GM19438 (cell line): Measurements from ENCODE around the gene ZNF530.

Experiments
- ATAC-seq: cut with Tn5 transposase; IDR thresholded peaks from one replicate; pipeline ENCODE4 v1.9.1; 2021; ENCODE audit warnings: low read depth; ENCODE audit not compliant: unreplicated experiment

Gene ZNF530

DNA sequence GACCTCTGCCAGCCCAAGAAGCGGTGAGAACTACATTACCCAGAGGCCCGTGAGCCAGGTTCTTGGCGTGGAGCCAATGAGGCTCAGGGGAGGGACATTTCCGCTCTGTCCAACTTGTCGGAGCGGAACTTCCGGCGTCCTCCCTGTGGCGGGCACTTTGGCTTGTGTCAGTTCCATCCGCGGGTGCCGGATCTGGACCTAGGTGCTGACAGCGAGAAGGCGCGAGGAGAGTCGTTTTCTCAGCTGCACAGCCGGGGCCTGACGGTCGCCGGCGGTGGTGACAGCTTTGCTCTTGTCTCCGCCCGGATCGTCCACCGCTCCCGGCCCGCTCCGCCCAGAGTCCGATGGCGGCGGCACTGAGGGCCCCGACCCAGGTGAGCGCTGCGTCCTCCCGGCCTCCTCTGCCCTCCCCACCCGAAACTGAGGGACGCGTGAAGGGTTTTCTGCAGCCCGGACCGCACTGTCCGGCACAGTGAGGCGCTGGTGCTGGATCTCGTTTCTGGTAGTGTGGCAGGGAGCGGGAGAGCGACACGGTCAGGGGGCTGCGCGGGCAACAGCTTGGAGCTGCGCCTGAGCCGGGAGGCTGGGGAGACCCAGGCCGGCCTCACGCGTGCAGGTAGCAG lies at the start of gene ZNF530:
TSS of gene ZNF530 (plus strand) at position 125 of the 623 bp plus-strand sequence. CDS start 4,461 bp downstream, outside the sequence.
- peak; percentile 93 for ATAC-seq

- no peak for ATAC-seq
These were observed 47.3 kb upstream of the ZNF530 start for GRCh38 chr19:57552432-57552831.

DNA sequence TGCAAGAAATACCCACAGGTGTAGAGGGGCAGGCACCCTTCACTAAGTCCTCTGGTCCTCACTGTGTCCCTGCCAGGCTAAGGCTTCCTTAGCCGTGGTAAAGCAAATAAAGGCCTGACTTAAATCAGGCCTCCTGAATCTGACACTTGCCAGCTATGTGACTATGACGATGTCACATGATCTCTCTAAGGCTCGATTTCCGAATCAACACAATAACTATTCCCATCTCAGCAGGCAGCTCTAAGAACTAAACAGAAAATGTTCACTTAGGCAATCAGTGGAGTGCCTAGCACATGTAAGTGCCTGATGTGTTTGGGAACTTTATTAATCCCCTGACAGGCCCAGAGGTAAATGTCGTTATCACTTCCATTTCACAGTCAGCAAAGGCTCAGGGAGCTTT lies 42.0 kb upstream of the ZNF530 start:
- no peak for ATAC-seq

DNA sequence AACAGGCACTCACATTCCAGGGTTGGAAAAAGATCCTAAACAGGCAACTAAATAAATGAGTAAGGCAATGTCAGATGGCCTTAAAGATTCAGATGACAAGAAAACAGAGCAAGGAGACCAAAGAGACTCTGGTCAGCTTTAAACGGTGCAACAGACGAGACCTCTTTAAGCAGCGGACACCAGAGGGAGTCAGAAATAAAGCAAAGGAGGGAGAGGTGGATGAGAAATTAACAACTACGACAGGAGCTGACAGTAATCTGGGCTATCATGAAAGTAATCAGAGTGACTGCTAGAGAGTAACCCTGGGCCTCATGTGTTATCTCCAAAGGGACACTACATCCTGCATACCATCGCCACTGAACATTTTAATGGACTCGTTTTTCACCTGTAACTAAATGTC lies 41.2 kb upstream of the ZNF530 start:
- ATAC-seq = no peak

GRCh38 chr19:57559008-57559403 lies 40.7 kb upstream of the ZNF530 start:
- peak; percentile 25 for ATAC-seq

DNA sequence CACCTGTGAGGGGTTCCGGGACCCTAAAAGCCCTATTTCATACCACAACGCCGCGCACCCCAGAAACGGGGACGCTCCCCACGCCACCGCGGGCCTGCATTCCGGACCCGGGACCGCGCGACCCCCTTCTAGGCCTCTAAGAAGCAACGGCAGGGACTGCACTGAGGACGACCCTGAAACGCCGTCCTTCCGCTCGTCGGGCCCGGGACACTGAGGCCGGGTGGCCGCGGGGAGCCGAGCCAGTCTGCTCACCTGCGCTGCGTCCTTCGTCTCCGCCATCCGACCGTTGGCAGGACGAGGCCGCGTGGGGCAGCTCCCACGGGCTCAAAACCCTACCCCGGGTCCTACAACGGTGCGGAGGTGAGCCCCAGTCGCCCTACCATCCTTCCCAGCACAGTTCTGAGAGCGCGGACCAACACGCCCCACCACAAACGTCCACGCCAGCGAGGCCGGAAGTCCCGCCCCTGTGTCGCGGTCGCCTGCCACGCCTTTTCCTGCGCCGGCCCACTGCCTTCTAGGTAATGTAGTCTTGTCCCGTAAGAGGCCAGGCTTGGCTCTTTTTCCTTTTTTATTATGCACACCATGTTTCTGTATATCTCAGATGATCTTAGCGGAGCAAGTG lies 40.2 kb upstream of the ZNF530 start, which contains the start of gene ZNF550:
TSS of gene ZNF550 (minus strand) at position 460 of the 622 bp plus-strand sequence. CDS start at position 279, 181 bp downstream.
- peak; percentile 91 for ATAC-seq

DNA sequence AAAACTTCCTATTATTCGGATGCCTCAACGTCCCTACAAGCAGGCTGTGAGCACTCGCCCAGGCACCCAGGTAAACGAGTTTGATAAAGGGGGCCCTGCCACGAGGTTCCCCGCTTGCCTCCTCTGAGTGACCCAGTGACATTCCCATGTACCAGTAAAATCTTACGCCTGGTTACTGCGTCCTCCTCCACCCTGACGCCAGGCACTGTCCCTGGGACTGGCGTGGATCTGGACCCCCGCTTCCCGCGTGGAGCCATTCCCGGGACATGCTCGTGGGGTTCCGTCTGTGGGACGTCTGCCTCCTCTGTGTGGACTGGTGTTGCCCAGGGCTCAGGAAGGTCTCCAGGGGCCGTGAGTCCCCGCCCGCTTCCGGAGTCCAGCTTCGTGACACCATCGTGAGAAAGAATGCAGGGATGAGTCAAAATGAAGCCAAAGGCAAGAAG lies 39.6 kb upstream of the ZNF530 start:
- peak; percentile 19 for ATAC-seq

DNA sequence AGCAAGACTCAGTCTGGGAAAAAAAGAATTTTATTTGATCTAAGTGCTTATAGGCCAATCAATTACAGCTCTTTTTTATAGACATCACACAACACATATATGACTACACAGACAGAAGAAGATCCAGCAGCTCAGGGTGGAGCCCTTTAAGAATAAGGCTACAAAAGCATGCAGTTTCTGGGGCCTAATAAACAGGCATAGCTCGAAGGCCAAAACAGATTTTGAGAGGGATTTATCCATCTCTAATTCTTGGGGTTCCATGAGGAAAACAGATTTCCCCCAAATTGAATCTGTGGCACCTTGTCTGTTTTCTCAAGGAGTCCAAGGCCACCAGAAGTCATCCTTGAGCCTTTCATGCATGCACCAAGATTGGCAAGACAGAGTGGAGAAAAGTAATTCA lies 36.1 kb upstream of the ZNF530 start:
- no peak for ATAC-seq

GRCh38 chr19:57566396-57567265 lies 33.1 kb upstream of the ZNF530 start:
- ATAC-seq = no peak

DNA sequence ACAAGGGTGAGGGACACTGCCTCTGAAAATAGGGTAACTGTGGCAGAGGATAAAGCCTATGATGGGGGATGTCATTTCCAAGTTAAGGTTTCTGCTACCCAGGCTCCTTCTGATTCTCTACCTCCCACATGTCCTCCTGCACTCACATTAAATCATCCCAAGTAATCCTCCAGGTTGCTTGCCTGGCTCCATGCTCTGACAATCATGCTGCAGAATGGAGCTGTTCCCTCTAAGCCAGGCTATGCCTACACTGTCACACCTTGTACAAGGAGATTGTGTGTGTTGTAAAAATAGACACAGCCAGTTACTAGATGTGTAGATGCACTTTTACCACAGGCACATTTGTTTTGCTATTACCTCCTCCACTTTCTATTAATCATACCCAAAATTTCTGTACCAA lies 29.0 kb upstream of the ZNF530 start:
- ATAC-seq = no peak

- no peak for ATAC-seq
These were observed 27.2 kb upstream of the ZNF530 start for GRCh38 chr19:57572415-57572947.

GRCh38 chr19:57576661-57577060 lies 23.0 kb upstream of the ZNF530 start:
- ATAC-seq = no peak

DNA sequence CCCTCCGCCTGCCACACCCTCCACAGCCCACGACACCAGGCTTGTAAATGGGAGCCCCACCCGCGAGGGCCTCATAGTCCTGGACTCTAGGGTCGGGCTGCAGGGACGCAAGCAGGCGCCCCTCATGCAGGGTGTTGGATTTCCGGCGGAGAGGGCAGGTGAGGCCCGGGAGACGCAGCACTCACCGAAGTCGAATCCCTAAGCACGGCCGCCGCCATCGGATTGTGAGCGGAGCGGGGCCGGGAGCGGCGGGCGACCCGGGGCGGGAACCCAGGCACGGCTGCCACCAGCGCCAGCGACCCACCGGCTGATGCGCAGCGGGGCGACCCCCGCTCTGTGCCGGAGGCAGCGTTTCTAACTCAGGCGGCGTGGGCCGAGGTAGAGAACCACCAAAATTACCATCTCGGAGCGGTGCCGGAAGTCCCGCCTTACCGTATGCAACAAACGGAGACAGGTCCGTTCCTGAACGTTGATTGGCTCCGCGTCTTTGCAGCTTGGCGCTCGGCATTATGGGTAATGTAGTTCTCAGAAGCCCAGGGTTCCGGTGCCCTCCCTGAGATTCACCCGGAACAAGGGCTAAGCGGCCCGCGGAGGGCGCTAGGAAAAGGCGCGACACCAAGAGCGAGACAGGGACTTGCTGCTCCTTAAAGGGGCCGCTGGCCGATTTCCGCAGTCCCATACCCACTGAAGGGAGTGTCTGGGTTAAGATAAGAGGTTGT lies 21.0 kb upstream of the ZNF530 start, which contains the start of gene ZNF416:
TSS of gene ZNF416 (minus strand) at position 425 of the 719 bp plus-strand sequence. CDS start at position 218, 207 bp downstream.
- ATAC-seq = peak; percentile 89

DNA sequence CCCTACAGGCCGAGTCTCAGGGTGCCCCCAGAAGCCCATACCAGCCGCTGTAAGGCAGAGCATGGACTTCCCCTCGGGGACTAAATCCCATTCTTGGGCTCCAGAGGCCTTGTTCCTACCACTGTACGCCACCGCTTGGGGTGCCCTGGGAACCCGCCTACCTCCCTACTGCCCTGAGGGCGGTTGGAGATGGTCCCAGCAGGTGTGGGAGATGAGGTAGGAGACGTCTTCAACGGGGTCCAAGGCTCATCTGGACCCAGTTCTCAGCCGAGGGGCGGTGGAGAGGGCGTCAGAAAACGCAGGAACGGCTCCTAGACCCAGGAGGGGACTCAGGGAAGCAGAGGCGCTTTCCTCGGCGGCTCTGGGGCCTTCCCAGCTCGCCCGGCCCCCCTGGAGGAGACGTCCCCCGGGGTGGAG lies 16.6 kb upstream of the ZNF530 start:
- ATAC-seq = no peak

DNA sequence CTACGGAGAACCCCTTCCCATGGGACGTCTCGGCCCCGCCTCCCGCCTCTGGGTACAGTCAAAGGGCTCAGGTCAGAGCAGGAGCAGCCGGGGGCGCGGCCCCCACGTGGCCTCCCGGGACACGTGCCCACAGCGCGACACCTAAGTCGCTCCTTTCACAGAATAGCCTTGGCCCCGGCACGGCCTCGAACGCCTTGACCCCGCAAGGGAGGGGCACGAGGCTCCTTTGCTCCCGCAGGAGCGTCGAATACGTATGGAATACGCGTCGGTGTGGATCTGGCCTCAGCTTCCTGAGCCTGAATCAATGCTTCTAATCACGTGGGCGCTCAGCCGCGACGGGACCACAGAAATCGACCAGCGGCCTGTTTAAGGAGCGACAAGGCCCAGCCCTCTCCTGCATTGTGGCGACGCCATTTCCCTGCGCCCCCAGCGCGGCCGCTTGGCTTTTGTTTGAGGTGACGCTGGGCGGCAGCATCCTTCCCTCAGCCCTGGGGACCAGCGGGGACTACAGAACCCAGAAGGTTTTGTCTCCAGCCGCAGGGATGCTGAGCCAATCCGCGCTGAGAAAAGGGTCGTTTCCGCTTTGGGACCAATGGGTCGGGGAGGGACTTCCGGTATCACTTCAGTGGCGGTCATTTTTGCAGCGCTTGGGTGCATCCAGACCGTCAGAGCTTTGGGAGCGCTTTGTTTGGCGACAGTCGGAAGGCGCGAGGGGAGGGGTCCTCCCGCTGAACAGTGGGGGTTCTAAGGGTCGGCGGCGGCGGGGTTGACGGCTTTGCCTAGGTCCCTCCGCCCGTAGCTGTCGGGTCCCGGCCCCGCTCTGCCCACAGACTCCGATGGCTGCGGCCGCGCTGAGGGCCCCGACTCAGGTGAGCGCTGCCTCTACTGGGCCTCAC lies 15.9 kb upstream of the ZNF530 start, which contains the start of gene ZIK1:
TSS of gene ZIK1 (plus strand) at position 625 of the 896 bp plus-strand sequence. CDS start at position 837, 212 bp downstream.
- peak; percentile 79 for ATAC-seq

DNA sequence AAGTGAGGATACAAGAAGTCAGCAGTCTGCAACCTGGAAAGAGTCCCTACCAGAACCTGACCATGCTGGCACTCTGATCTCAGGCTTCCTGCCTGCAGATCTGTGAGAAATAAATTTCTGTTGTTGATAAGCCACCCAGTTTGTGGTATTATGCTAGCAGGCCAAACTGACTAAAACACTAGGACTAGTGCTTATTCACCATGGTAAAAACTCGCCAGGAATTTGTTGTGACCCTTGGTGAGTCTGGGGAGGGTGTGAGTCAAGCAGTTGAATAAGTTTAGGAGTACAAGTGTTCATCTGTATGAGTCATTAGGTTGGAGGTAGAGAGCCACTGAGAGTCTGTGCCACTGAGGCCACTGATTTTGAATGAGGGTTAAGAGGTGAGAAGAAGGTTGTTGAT lies 12.2 kb upstream of the ZNF530 start:
- no peak for ATAC-seq

DNA sequence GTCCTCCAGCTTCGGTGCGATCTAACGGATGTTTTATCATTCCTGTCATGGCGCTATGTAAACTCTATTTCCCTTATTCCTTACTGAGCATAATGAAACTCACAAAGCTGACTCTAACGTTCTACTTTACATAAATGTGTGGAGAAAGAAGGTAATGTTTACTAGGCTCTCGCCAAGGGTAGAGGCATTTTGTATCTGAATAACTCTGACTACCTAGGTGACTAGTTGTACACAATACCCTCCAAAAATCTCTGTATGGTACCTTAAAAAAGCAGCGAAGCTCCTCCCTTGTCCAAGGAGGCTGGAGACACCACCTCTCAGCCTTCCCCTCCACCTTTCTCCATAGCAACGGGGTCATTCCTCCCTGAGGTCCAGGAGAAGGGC lies 316 bp upstream of the ZNF530 start:
- ATAC-seq = no peak

- ATAC-seq = no peak
These were observed 7.2 kb downstream of the ZNF530 start for GRCh38 chr19:57606931-57607330.

- no peak for ATAC-seq
These were observed 11.4 kb downstream of the ZNF530 start for GRCh38 chr19:57611113-57611512.
